K562 (cell line): Measurements from ENCODE around the gene TRRAP. TPM values are rescaled to one million over a fixed set of nuclear protein-coding genes. Genes with fewer than 3 reads are reported as not detected.

Experiments used
- ATAC-seq: fragments of 200-7000 bp; cut with Tn5 transposase; 3 replicates; pipeline ENCODE4 v1.9.1; 2020; ENCODE audit warnings: moderate library complexity
- BruUV-seq: library from RNA; stranded (reverse); fragments of 400-500 nt; replicated peaks from 2 replicates; lab custom pipeline; 2021; lab: Mats Ljungman, UMichigan
- CTCF ChIA-PET: fragments of 300-600 bp; formaldehyde crosslinking; extraction: SDS; loops from one replicate; lab custom pipeline; 2021; ENCODE audit warnings: low intra/inter-chr PET ratio; lab: Yijun Ruan, JAX
- POLR2A ChIA-PET: fragments of 300-600, 350-650 bp; sonication (Branson Sonifier 250); formaldehyde crosslinking; extraction: SDS; loops from one replicate; lab custom pipeline; 2021; ENCODE audit warnings: antibody characterized with exemption, inconsistent platforms; lab: Yijun Ruan, JAX
- DNase-seq, 4 experiments: peaks; one replicate each; pipeline versions ENCODE4 v3.0.0 to v3.0.0-alpha.2; 2011 to 2018; ENCODE audit warnings: low spot score in 3 of 4, mixed read lengths in 3 of 4; ENCODE audit errors: extremely low read depth in 1 of 4
- FAIRE-seq: peaks from 2 replicates; lab custom pipeline; 2011; peaks lifted over from hg19 to GRCh38; lab: Jason Lieb, UNC
- H2AFZ ChIP-seq: 2 replicates; pipeline ENCODE4 v1.6.0; 2011; ENCODE audit warnings: low read depth, low read length, control low read depth, inconsistent platforms
- H3K27ac ChIP-seq: fragments of 200-600 bp; 3 replicates; pipeline ENCODE4 v1.8.0; 2011; ENCODE audit warnings: low read depth, mild to moderate bottlenecking, control low read depth, inconsistent platforms, low read length, moderate library complexity, mixed read lengths; ENCODE audit errors: extremely low read depth
- H3K27me3 ChIP-seq, 2 experiments: fragments of 300-600 bp in 1 of 2; 2 replicates in 1 of 2; 3 replicates in 1 of 2; pipeline versions ENCODE4 v1.6.0 to v1.8.0; 2011; ENCODE audit warnings: inconsistent platforms in 2 of 2, low read length in 2 of 2, mild to moderate bottlenecking in 1 of 2, mixed read lengths in 1 of 2, moderate library complexity in 1 of 2; ENCODE audit not compliant: control insufficient read depth in 2 of 2, insufficient read depth in 2 of 2
- H3K36me3 ChIP-seq: fragments of 300-600 bp; 3 replicates; pipeline ENCODE4 v1.8.0; 2011; ENCODE audit warnings: mild to moderate bottlenecking, low read length, inconsistent platforms; ENCODE audit not compliant: control insufficient read depth, insufficient read depth
- H3K4me1 ChIP-seq, 2 experiments: fragments of 200-600 bp in 1 of 2; replicated peaks in 1 of 2; 2 replicates in 1 of 2; 3 replicates in 1 of 2; pipeline versions ENCODE4 v1.5.1 to v1.8.0; 2011; ENCODE audit warnings: inconsistent platforms in 2 of 2, low read length in 2 of 2, mild to moderate bottlenecking in 1 of 2, mixed read lengths in 1 of 2, moderate library complexity in 1 of 2; ENCODE audit not compliant: control insufficient read depth in 2 of 2, insufficient read depth in 2 of 2
- H3K4me2 ChIP-seq: 2 replicates; pipeline ENCODE4 v1.6.1; 2011; ENCODE audit warnings: low read length, control low read depth, inconsistent platforms, mixed read lengths; ENCODE audit not compliant: insufficient read depth
- H3K4me3 ChIP-seq: fragments of 200-600 bp; sonication (generic), shearing (Covaris generic); 2 replicates; pipeline ENCODE4 v1.5.1; 2016; ENCODE audit warnings: control low read depth, inconsistent platforms
- H3K79me2 ChIP-seq: fragments of 200-600 bp; 3 replicates; pipeline ENCODE4 v1.8.0; 2011; ENCODE audit warnings: low read length, inconsistent platforms; ENCODE audit not compliant: control insufficient read depth, insufficient read depth
- H3K9ac ChIP-seq, 2 experiments: 2 replicates each; pipeline versions ENCODE4 v1.6.0 to v1.6.1; 2011; ENCODE audit warnings: low read depth in 2 of 2, low read length in 2 of 2, control low read depth in 1 of 2, inconsistent platforms in 1 of 2, mild to moderate bottlenecking in 1 of 2, mixed read lengths in 1 of 2; ENCODE audit not compliant: insufficient read depth in 1 of 2
- H3K9me1 ChIP-seq: one replicate; pipeline ENCODE4 v1.6.0; 2011; ENCODE audit warnings: inconsistent platforms, mild to moderate bottlenecking, low read length, moderate library complexity; ENCODE audit not compliant: control insufficient read depth, insufficient read depth
- H3K9me3 ChIP-seq: replicated peaks from 2 replicates; pipeline ENCODE4 v1.5.1; 2011; ENCODE audit warnings: low read depth, low read length, inconsistent platforms; ENCODE audit not compliant: control insufficient read depth, insufficient read depth
- H4K20me1 ChIP-seq: replicated peaks from 2 replicates; pipeline ENCODE4 v1.6.1; 2011; ENCODE audit warnings: low read length, inconsistent platforms, mixed read lengths; ENCODE audit not compliant: control insufficient read depth, insufficient read depth
- CAMTA2 ChIP-seq: fragments of 250-450 bp; sonication (Bioruptor Pico); conservative IDR thresholded peaks from 2 replicates; pipeline ENCODE4 v1.5.1; 2022
- POLR2G ChIP-seq: fragments of 200-400 bp; formaldehyde crosslinking; IDR thresholded peaks from 2 replicates; pipeline ENCODE4 v1.6.1; 2017; ENCODE audit warnings: low read depth, mild to moderate bottlenecking, antibody characterized with exemption, low read length, moderate library complexity
- RBM22 ChIP-seq: fragments of 200-400 bp; formaldehyde crosslinking; IDR thresholded peaks from 2 replicates; pipeline ENCODE4 v1.6.1; 2018; ENCODE audit warnings: low read length, low read depth; ENCODE audit not compliant: poor library complexity, severe bottlenecking
- ZC3H11A ChIP-seq: IDR thresholded peaks from 2 replicates; pipeline ENCODE4 v1.6.1; 2012; ENCODE audit warnings: low read depth, low read length, improper control_type of control experiment
- ZKSCAN3 ChIP-seq: fragments of 250-450 bp; sonication (Bioruptor Pico); IDR thresholded peaks from 2 replicates; pipeline ENCODE4 v1.4.0; 2020
- WGBS: fragments of 100-300 bp; shearing (Covaris generic); methylation state at CpG from one replicate; pipeline ENCODE4 v1.1.6; 2016; ENCODE audit warnings: low coverage, mixed read lengths; ENCODE audit not compliant: insufficient coverage; ENCODE audit errors: missing lambda C conversion rate; 5-methylcytosine and 5-hydroxymethylcytosine counted together
- in situ Hi-C: fragments of 300-500 bp; cut with MboI; formaldehyde crosslinking; loops from 4 replicates; pipeline ENCODE4 v1.15.0; 2018; ENCODE audit warnings: inconsistent platforms, mixed read lengths
- intact Hi-C: fragments of 100-400 bp; cut with micrococcal nuclease; formaldehyde crosslinking; loops from 2 replicates; pipeline ENCODE4 v1.14.2; 2022
- polyA plus RNA-seq, 8 experiments: library from polyadenylated mRNA; depleted of rRNA in 4 of 8; stranded (reverse) in 5 of 8; unstranded in 3 of 8; fragments of >200 nt; fragmentation: Nextera tagmentation in 2 of 8; fragmentation: Illumina TruSeq in 1 of 8; extraction: Ambion mirVana in 2 of 8; extraction: Trizol in 1 of 8; gene quantifications; 2 replicates each; pipeline versions ENCODE4 v1.2.1 to v1.2.3, GENCODE V29; 2011 to 2014; ENCODE audit warnings: inconsistent platforms in 1 of 8, missing spikeins in 1 of 8
- total RNA-seq, 7 experiments: library from RNA; depleted of rRNA in 6 of 7; stranded (reverse); fragments of >200 nt in 6 of 7; fragmentation: Illumina TruSeq in 2 of 7; extraction: Trizol in 2 of 7; gene quantifications; 2 replicates each; pipeline versions ENCODE4 v1.2.1 to v1.2.3, GENCODE V29; 2011 to 2021; ENCODE audit warnings: low replicate concordance in 1 of 7

The TRRAP gene
- total and polyA plus RNA-seq, 9 of the 15 experiments (the other 6 are each of a cell fraction or from before 2014, with no cell fraction given): 1.3 to 47.2 (median 9.7) TPM

DNA sequence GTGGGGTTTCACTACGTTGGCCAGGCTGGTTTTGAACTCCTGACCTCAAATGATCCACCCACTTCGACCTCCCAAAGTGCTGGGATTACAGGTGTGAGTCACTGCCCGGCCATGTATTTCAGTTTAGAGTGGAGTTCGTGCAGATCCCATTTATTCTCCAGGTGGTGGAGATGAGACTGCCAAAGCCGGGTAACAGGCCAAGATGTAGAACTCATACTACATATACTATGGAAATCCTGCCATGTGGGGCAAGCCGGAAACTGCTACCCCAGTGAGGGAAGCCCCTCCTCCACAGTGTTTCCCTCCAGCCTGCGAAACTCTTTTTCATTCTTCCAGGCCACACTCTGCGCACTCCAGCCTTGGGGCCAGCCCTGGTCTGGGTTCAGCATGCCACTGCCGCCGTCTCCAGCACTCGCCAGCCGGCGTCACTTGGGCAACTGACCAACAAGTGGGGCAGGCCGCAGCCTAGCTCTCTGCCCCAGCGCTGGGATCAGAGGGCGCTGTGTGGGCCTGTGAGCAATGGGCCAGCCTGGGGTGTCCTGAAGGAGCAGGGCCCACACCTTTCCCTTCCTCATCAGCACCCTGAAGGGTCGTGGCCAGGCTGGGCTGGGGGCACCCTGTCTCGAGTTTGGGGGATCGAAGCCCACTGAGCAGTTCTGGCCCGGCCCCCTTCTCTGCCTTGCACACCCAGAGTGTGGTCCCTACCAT lies 122.0 kb downstream of the TRRAP start:
- ATAC-seq: no peak

DNA sequence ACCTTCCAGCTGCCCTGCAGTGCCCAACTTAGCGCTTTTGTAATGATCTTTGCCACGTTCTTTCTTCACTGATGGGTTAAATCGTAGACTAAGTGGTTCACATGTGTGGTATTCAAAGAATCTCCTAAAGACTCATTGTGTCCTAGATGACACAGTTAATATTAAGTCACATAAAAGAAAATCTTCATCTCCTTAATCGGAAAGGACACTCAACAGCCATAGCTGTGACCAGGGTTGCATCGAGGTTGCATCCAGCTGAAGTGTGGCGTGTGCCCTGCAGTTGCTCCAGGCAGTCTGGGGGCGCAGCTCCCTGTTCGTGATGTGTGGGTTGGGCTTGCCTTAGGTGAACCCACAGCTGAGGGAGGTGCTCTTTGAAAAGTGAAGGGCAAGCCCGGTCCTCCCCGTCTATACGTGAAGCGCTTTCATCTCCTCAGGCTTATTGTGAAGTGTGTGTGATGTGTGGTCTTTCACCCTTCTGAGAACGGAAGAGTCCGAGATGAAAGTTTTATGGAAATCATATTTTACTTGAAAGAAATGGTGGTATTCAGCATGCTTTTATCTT lies 122.7 kb downstream of the TRRAP start:
- Histone ChIP-seq H3K9me3 (no peaks in the 10 kb centered on the region), H3K27ac (no peak overlapping the region), H3K27me3 (no peaks in the 10 kb centered on the region), H3K4me3 (no peak overlapping the region), H2AFZ (no peak overlapping the region), H4K20me1 (no peaks in the 10 kb centered on the region), H3K4me2 (no peak overlapping the region), H3K36me3 (peaks cover 86% of the 10 kb centered on the region), H3K79me2 (no peaks in the 10 kb centered on the region), H3K9me1 (no peaks in the 10 kb centered on the region), H3K9ac (no peak overlapping the region), H3K4me1 (peaks cover 0 to 3% of the 10 kb centered on the region in 2 experiments; a peak in 1 of 5 replicates)
- 93% methylated on average over 14 of the region's 14 CpGs for WGBS
- ChIA-PET POLR2A (interaction anchor here (0.5 kb wide), 1 partner anchor 125 kb away, joined by 3 read pairs; no protein-coding TSS in a partner anchor), CTCF (no interaction called here)
- in situ Hi-C loops: no loop called here
- intact Hi-C loops: no loop called here
- no peak for DNase-seq
- no TSS peak for BruUV-seq
- FAIRE-seq: no peak
- ATAC-seq: no peak
- TF ChIP-seq ZC3H11A (no peak), ZKSCAN3 (CRISPR knock-in tag) (no peak)

More for the DNA sequence above, 122.0 kb downstream of the TRRAP start:
- Histone ChIP-seq H3K36me3 (peaks cover 86% of the 10 kb centered on the region), H3K9me1 (no peaks in the 10 kb centered on the region), H4K20me1 (no peaks in the 10 kb centered on the region)
- intact Hi-C loops: no loop called here
- no peak for DNase-seq
- POLR2A ChIA-PET: interaction anchor here (0.5 to 1.8 kb wide), 2 partner anchors 14 to 124 kb away, joined by 3 to 9 read pairs; no protein-coding TSS in a partner anchor
- TF ChIP-seq POLR2G (0 out of 2 replicates have a peak, but pooled peaks have one; percentile 16), RBM22 (peak; percentile 40), CAMTA2 (CRISPR knock-in tag) (no peak)
- TF ChIP-seq, all 486 proteins: peak for 2
- Histone ChIP-seq H3K4me1 (peaks cover 0 to 3% of the 10 kb centered on the region in 2 experiments; a peak in 1 of 5 replicates), H3K79me2 (no peaks in the 10 kb centered on the region), H3K4me3 (no peak overlapping the region), H3K9ac (no peak overlapping the region), H2AFZ (no peak overlapping the region), H3K9me3 (no peaks in the 10 kb centered on the region), H3K27ac (no peak overlapping the region), H3K27me3 (no peaks in the 10 kb centered on the region), H3K4me2 (no peak overlapping the region)
- in situ Hi-C loops: no loop called here
- FAIRE-seq: no peak
- BruUV-seq: no TSS peak
- WGBS: 90% methylated on average over 20 of the region's 20 CpGs
- CTCF ChIA-PET: no interaction called here
